Measurements from ENCODE around the gene NINL.

DNA sequence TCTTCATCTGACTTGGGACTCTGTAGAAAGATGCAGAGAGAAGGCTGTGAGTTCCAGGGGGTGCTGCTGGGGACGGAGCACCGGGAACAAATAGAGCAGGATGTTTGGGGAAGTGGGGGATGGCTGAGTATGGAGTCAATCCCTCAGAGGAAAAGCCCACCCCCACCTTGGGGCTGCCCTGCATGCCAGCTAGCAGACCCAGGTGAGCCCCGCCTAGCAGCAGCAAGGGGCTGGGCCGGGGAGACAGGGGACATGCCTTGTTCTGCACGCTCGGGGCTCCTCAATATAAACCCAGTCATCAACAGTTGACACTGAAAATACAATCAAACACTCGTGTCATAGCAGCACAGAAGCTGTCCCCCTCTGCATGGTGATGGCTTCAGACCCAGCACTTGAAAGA lies 74.6 kb downstream of the NINL start:
- TF ChIP-seq, protein P1, sequence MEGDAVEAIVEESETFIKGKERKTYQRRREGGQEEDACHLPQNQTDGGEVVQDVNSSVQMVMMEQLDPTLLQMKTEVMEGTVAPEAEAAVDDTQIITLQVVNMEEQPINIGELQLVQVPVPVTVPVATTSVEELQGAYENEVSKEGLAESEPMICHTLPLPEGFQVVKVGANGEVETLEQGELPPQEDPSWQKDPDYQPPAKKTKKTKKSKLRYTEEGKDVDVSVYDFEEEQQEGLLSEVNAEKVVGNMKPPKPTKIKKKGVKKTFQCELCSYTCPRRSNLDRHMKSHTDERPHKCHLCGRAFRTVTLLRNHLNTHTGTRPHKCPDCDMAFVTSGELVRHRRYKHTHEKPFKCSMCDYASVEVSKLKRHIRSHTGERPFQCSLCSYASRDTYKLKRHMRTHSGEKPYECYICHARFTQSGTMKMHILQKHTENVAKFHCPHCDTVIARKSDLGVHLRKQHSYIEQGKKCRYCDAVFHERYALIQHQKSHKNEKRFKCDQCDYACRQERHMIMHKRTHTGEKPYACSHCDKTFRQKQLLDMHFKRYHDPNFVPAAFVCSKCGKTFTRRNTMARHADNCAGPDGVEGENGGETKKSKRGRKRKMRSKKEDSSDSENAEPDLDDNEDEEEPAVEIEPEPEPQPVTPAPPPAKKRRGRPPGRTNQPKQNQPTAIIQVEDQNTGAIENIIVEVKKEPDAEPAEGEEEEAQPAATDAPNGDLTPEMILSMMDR (IDR thresholded peaks at IDR 0.05), result no peak
- no peak for TF ChIP-seq TCF12 (IDR thresholded peaks at IDR 0.05)
- no peak for TF ChIP-seq POLR2AphosphoS5 (IDR thresholded peaks at IDR 0.05; ENCODE audit: low read depth, low read length)
- TF ChIP-seq RAD21 (IDR thresholded peaks at IDR 0.05; ENCODE audit: low read length), result no peak
- no peak for TF ChIP-seq RFX5 (IDR thresholded peaks at IDR 0.05; ENCODE audit: low read length)
- no peak for TF ChIP-seq SIN3A (IDR thresholded peaks at IDR 0.05; ENCODE audit: borderline replicate concordance, low read depth, low read length)
- no peak for TF ChIP-seq SMC3 (IDR thresholded peaks at IDR 0.05; ENCODE audit: low read depth, low read length)

All from SK-N-SH (cell line).